K562 (cell line): ENCODE measurements around the gene COL4A2. TPM values are rescaled to one million over a fixed set of nuclear protein-coding genes. Genes with fewer than 3 reads are reported as not detected.

Experiments
- ATAC-seq: fragments of 200-7000 bp; cut with Tn5 transposase; 3 replicates; pipeline ENCODE4 v1.9.1; 2020; ENCODE audit warnings: moderate library complexity
- BruUV-seq: library from RNA; stranded (reverse); fragments of 400-500 nt; replicated peaks from 2 replicates; lab custom pipeline; 2021; lab: Mats Ljungman, UMichigan
- CTCF ChIA-PET: fragments of 300-600 bp; formaldehyde crosslinking; extraction: SDS; loops from one replicate; lab custom pipeline; 2021; ENCODE audit warnings: low intra/inter-chr PET ratio; lab: Yijun Ruan, JAX
- POLR2A ChIA-PET: fragments of 300-600, 350-650 bp; sonication (Branson Sonifier 250); formaldehyde crosslinking; extraction: SDS; loops from one replicate; lab custom pipeline; 2021; ENCODE audit warnings: antibody characterized with exemption, inconsistent platforms; lab: Yijun Ruan, JAX
- DNase-seq, 4 experiments: peaks; one replicate each; pipeline versions ENCODE4 v3.0.0 to v3.0.0-alpha.2; 2011 to 2018; ENCODE audit warnings: low spot score in 3 of 4, mixed read lengths in 3 of 4; ENCODE audit errors: extremely low read depth in 1 of 4
- FAIRE-seq: peaks from 2 replicates; lab custom pipeline; 2011; peaks lifted over from hg19 to GRCh38; lab: Jason Lieb, UNC
- H2AFZ ChIP-seq: 2 replicates; pipeline ENCODE4 v1.6.0; 2011; ENCODE audit warnings: low read depth, low read length, control low read depth, inconsistent platforms
- H3K27ac ChIP-seq: fragments of 200-600 bp; 3 replicates; pipeline ENCODE4 v1.8.0; 2011; ENCODE audit warnings: low read depth, mild to moderate bottlenecking, control low read depth, inconsistent platforms, low read length, moderate library complexity, mixed read lengths; ENCODE audit errors: extremely low read depth
- H3K27me3 ChIP-seq, 2 experiments: fragments of 300-600 bp in 1 of 2; 2 replicates in 1 of 2; 3 replicates in 1 of 2; pipeline versions ENCODE4 v1.6.0 to v1.8.0; 2011; ENCODE audit warnings: inconsistent platforms in 2 of 2, low read length in 2 of 2, mild to moderate bottlenecking in 1 of 2, mixed read lengths in 1 of 2, moderate library complexity in 1 of 2; ENCODE audit not compliant: control insufficient read depth in 2 of 2, insufficient read depth in 2 of 2
- H3K36me3 ChIP-seq: fragments of 300-600 bp; 3 replicates; pipeline ENCODE4 v1.8.0; 2011; ENCODE audit warnings: mild to moderate bottlenecking, low read length, inconsistent platforms; ENCODE audit not compliant: control insufficient read depth, insufficient read depth
- H3K4me1 ChIP-seq, 2 experiments: fragments of 200-600 bp in 1 of 2; replicated peaks in 1 of 2; 2 replicates in 1 of 2; 3 replicates in 1 of 2; pipeline versions ENCODE4 v1.5.1 to v1.8.0; 2011; ENCODE audit warnings: inconsistent platforms in 2 of 2, low read length in 2 of 2, mild to moderate bottlenecking in 1 of 2, mixed read lengths in 1 of 2, moderate library complexity in 1 of 2; ENCODE audit not compliant: control insufficient read depth in 2 of 2, insufficient read depth in 2 of 2
- H3K4me2 ChIP-seq: 2 replicates; pipeline ENCODE4 v1.6.1; 2011; ENCODE audit warnings: low read length, control low read depth, inconsistent platforms, mixed read lengths; ENCODE audit not compliant: insufficient read depth
- H3K4me3 ChIP-seq: fragments of 200-600 bp; sonication (generic), shearing (Covaris generic); 2 replicates; pipeline ENCODE4 v1.5.1; 2016; ENCODE audit warnings: control low read depth, inconsistent platforms
- H3K79me2 ChIP-seq: fragments of 200-600 bp; 3 replicates; pipeline ENCODE4 v1.8.0; 2011; ENCODE audit warnings: low read length, inconsistent platforms; ENCODE audit not compliant: control insufficient read depth, insufficient read depth
- H3K9ac ChIP-seq, 2 experiments: 2 replicates each; pipeline versions ENCODE4 v1.6.0 to v1.6.1; 2011; ENCODE audit warnings: low read depth in 2 of 2, low read length in 2 of 2, control low read depth in 1 of 2, inconsistent platforms in 1 of 2, mild to moderate bottlenecking in 1 of 2, mixed read lengths in 1 of 2; ENCODE audit not compliant: insufficient read depth in 1 of 2
- H3K9me1 ChIP-seq: one replicate; pipeline ENCODE4 v1.6.0; 2011; ENCODE audit warnings: inconsistent platforms, mild to moderate bottlenecking, low read length, moderate library complexity; ENCODE audit not compliant: control insufficient read depth, insufficient read depth
- H3K9me3 ChIP-seq: replicated peaks from 2 replicates; pipeline ENCODE4 v1.5.1; 2011; ENCODE audit warnings: low read depth, low read length, inconsistent platforms; ENCODE audit not compliant: control insufficient read depth, insufficient read depth
- H4K20me1 ChIP-seq: replicated peaks from 2 replicates; pipeline ENCODE4 v1.6.1; 2011; ENCODE audit warnings: low read length, inconsistent platforms, mixed read lengths; ENCODE audit not compliant: control insufficient read depth, insufficient read depth
- CAMTA2 ChIP-seq: fragments of 250-450 bp; sonication (Bioruptor Pico); conservative IDR thresholded peaks from 2 replicates; pipeline ENCODE4 v1.5.1; 2022
- FOXP1 ChIP-seq: sonication (generic); formaldehyde crosslinking; IDR thresholded peaks from 2 replicates; pipeline ENCODE4 v1.8.0; 2022; ENCODE audit warnings: mild to moderate bottlenecking, missing genetic modification reagents
- GATAD2B ChIP-seq: fragments of 450-650 bp; IDR thresholded peaks from 2 replicates; pipeline ENCODE4 v1.6.1; 2017; ENCODE audit warnings: mild to moderate bottlenecking, borderline replicate concordance
- MAFF ChIP-seq: IDR thresholded peaks from 2 replicates; pipeline ENCODE4 v1.6.1; 2012; ENCODE audit warnings: low read length, improper control_type of control experiment
- POLR2AphosphoS2 ChIP-seq: IDR thresholded peaks from 2 replicates; pipeline ENCODE4 v1.6.1; 2012; ENCODE audit warnings: low read length, improper control_type of control experiment
- ZNF507 ChIP-seq: conservative IDR thresholded peaks from 2 replicates; pipeline ENCODE4 v1.6.1; 2017; ENCODE audit warnings: missing genetic modification characterization, missing compliant biosample characterization
- ZNF764 ChIP-seq: fragments of 250-450 bp; sonication (Bioruptor Pico); IDR thresholded peaks from 2 replicates; pipeline ENCODE4 v1.4.0; 2020; ENCODE audit warnings: low read depth, mild to moderate bottlenecking, moderate library complexity
- WGBS: fragments of 100-300 bp; shearing (Covaris generic); methylation state at CpG from one replicate; pipeline ENCODE4 v1.1.6; 2016; ENCODE audit warnings: low coverage, mixed read lengths; ENCODE audit not compliant: insufficient coverage; ENCODE audit errors: missing lambda C conversion rate; 5-methylcytosine and 5-hydroxymethylcytosine counted together
- in situ Hi-C: fragments of 300-500 bp; cut with MboI; formaldehyde crosslinking; loops from 4 replicates; pipeline ENCODE4 v1.15.0; 2018; ENCODE audit warnings: inconsistent platforms, mixed read lengths
- intact Hi-C: fragments of 100-400 bp; cut with micrococcal nuclease; formaldehyde crosslinking; loops from 2 replicates; pipeline ENCODE4 v1.14.2; 2022
- polyA plus RNA-seq, 8 experiments: library from polyadenylated mRNA; depleted of rRNA in 4 of 8; stranded (reverse) in 5 of 8; unstranded in 3 of 8; fragments of >200 nt; fragmentation: Nextera tagmentation in 2 of 8; fragmentation: Illumina TruSeq in 1 of 8; extraction: Ambion mirVana in 2 of 8; extraction: Trizol in 1 of 8; gene quantifications; 2 replicates each; pipeline versions ENCODE4 v1.2.1 to v1.2.3, GENCODE V29; 2011 to 2014; ENCODE audit warnings: inconsistent platforms in 1 of 8, missing spikeins in 1 of 8
- total RNA-seq, 7 experiments: library from RNA; depleted of rRNA in 6 of 7; stranded (reverse); fragments of >200 nt in 6 of 7; fragmentation: Illumina TruSeq in 2 of 7; extraction: Trizol in 2 of 7; gene quantifications; 2 replicates each; pipeline versions ENCODE4 v1.2.1 to v1.2.3, GENCODE V29; 2011 to 2021; ENCODE audit warnings: low replicate concordance in 1 of 7
- TF ChIP-seq, protein P1 (sequence below): fragments of 250-450 bp; sonication (Bioruptor Pico); IDR thresholded peaks from 2 replicates; pipeline ENCODE4 v1.4.0; 2020; ENCODE audit warnings: mild to moderate bottlenecking
- TF ChIP-seq, protein P2 (sequence below): sonication (generic); formaldehyde crosslinking; IDR thresholded peaks from 2 replicates; pipeline ENCODE4 v1.8.0; 2022; ENCODE audit warnings: missing genetic modification reagents, mild to moderate bottlenecking, borderline replicate concordance

COL4A2 gene
- total and polyA plus RNA-seq, 9 of the 15 experiments (the other 6 are each of a cell fraction or from before 2014, with no cell fraction given): 0.13 to 15.2 (median 8.1) TPM

DNA sequence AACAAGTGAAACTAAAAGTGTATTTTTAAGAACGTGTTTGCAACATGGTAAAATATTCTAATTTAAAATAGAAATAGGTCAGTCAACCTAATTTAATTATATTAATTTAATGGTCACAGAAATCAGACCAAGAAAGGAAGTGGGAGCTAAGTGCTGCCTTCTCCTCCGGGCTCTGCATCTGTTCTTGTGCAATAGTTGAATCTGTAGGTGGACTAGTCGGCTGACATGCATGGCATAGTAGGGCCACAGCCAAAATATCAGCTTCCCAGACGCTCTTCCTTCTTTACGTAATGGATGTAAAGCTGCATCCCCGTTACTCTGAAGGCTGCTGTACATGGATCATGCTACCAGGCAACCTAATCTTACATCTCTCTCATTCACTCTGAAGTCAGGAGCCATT lies 47.4 kb upstream of the COL4A2 start (continued):
- no peak for TF ChIP-seq MAFF
- no peak for TF ChIP-seq CAMTA2 (CRISPR knock-in tag)
- TF ChIP-seq GATAD2B: no peak
- TF ChIP-seq, protein P1, sequence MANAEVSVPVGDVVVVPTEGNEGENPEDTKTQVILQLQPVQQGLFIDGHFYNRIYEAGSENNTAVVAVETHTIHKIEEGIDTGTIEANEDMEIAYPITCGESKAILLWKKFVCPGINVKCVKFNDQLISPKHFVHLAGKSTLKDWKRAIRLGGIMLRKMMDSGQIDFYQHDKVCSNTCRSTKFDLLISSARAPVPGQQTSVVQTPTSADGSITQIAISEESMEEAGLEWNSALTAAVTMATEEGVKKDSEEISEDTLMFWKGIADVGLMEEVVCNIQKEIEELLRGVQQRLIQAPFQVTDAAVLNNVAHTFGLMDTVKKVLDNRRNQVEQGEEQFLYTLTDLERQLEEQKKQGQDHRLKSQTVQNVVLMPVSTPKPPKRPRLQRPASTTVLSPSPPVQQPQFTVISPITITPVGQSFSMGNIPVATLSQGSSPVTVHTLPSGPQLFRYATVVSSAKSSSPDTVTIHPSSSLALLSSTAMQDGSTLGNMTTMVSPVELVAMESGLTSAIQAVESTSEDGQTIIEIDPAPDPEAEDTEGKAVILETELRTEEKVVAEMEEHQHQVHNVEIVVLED (CRISPR knock-in tag): no peak
- TF ChIP-seq, protein P2, sequence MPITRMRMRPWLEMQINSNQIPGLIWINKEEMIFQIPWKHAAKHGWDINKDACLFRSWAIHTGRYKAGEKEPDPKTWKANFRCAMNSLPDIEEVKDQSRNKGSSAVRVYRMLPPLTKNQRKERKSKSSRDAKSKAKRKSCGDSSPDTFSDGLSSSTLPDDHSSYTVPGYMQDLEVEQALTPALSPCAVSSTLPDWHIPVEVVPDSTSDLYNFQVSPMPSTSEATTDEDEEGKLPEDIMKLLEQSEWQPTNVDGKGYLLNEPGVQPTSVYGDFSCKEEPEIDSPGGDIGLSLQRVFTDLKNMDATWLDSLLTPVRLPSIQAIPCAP (CRISPR knock-in tag): no peak
- no peak for TF ChIP-seq FOXP1 (CRISPR knock-in tag)
- TF ChIP-seq ZNF764: no peak

DNA sequence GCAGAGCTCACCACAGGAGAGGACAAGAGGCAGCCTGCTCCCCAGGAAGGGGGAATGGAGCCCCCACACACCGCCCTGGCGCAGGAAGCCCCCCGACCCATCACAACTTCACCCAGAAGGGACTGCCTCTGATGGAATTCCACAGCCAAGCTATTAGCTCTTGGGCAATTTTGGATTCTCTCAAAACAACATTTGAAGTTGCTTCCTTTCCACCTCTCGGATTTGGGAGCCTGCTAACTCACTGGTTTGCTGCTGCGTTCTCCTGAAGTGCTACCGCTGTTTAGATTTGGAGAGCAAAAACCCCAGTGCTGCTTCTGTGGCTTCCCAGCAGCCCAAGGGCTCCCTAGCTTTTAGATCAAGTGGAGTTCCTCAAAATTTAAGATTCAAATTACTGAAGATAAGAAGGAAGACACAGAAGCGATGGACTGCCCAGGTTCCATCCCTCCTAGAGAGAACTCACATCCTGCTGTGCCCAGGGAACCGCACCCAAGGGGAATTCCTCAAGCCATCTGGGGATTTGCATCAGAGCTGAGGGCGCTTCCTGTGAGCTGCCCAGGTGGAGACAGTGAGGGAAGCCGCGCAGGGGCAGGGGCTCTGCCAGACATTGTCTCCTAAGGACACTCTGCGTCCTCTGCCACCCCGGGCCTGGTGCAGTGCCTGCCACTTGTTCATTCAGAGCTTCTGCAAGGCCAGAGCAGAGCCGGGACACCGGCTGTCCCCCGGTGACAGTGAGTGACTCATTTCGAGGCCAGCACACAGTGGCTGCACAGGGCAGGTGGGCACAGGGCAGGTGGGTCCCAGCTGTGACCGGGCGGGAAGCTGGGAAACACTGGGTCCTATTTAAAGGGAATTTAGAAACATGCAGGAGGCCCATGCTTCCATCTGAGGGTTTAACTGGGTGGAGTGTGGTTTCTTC lies 45.7 kb upstream of the COL4A2 start:
- FAIRE-seq (no peak), DNase-seq (no peak), ATAC-seq (no peak)
- ChIA-PET CTCF (no interaction called here), POLR2A (no interaction called here)
- TF ChIP-seq POLR2AphosphoS2: no peak
- no peak for TF ChIP-seq ZNF507 (tag)
- Histone ChIP-seq H3K36me3 (no peaks in the 10 kb centered on the region), H3K27ac (no peak overlapping the region), H3K9me3 (no peaks in the 10 kb centered on the region), H3K4me3 (no peak overlapping the region), H3K79me2 (no peaks in the 10 kb centered on the region), H3K9ac (no peak overlapping the region), H4K20me1 (no peaks in the 10 kb centered on the region), H3K4me1 (no peaks in the 10 kb centered on the region), H2AFZ (no peak overlapping the region), H3K4me2 (no peak overlapping the region), H3K9me1 (no peaks in the 10 kb centered on the region), H3K27me3 (peaks cover 2 to 41% of the 10 kb centered on the region in 2 experiments; a peak in 4 of 5 replicates)
- intact Hi-C loops: no loop called here
- no TSS peak for BruUV-seq
- in situ Hi-C loops: no loop called here
- WGBS: 0% methylated on average over 9 of the region's 19 CpGs
